GM19372 (cell line): ENCODE data around the gene ETHE1.
"Not testable (repeated sequence)": the region's sequence is repeated elsewhere in the genome, so short reads cannot be mapped to it uniquely, and the experiment has no call there.

Source experiments
- ATAC-seq: cut with Tn5 transposase; IDR thresholded peaks from one replicate; pipeline ENCODE4 v1.9.1; 2021; ENCODE audit warnings: mild to moderate bottlenecking, low read depth, moderate library complexity; ENCODE audit not compliant: unreplicated experiment

The ETHE1 gene

DNA sequence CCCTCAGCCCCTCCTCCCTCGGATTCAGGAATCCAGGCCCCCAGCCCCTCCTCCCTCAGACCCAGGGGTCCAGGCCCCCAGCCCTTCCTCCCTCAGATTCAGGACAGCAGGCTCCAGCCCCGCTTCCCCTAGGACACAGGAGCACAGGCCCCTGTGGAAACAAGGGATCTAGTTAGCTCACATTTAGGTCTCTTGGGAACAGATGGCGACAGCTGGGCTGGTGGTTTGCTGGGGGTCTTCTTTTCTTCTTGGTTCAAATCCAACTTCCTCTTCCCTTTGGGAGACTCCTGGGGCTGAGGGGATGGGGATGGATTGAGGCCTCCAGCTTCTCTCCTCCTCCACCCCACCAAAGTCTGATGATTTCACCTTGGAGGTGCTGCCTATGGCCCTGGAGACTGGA, 25.6 kb upstream of the ETHE1 start:
- no peak for ATAC-seq

- no peak for ATAC-seq
These were observed 25.1 kb upstream of the ETHE1 start for GRCh38 chr19:43552198-43552450.

- no peak for ATAC-seq
These were observed 24.6 kb upstream of the ETHE1 start for GRCh38 chr19:43551399-43552197.

DNA sequence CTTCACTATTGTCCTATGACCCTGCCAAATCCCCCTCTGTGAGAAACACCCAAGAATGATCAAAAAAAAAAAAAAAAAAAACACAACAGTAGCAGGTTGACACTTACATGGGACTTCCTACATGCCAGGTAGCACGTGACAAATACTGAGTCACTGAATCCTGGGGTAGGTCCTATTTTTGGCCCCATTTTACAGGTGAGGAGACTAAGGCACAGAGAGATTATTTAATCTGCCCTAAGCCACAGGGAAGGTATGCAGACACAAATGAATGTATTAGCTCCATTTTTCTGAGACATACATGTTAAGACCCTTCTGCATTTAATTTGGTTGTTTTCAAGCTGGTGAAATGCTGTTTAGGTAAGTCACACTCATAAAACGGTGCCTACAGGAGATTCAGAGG, 21.7 kb upstream of the ETHE1 start:
- ATAC-seq: no peak

GRCh38 chr19:43547926-43548325, 20.9 kb upstream of the ETHE1 start:
- ATAC-seq: not testable (repeated sequence)

DNA sequence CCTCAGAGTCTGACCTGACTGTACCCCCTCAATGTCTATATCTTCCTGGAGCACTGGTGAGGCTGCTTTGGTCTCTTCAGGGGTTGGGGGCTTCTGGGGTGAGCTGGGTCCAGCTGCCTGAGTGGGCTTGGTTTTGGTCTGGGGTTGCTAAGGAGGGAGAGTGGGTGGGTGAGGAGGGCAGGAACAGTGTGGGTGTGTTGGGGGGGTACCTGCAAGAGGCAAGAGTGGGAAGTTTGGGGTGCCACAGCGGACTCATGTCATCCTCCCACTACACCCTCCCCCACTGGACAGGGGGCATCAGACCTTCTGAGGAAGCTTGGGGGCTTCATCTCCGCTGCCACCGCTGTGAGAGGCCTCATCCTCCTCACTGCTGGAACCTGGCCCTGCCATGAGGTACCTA, 19.6 kb upstream of the ETHE1 start:
- ATAC-seq: no peak

DNA sequence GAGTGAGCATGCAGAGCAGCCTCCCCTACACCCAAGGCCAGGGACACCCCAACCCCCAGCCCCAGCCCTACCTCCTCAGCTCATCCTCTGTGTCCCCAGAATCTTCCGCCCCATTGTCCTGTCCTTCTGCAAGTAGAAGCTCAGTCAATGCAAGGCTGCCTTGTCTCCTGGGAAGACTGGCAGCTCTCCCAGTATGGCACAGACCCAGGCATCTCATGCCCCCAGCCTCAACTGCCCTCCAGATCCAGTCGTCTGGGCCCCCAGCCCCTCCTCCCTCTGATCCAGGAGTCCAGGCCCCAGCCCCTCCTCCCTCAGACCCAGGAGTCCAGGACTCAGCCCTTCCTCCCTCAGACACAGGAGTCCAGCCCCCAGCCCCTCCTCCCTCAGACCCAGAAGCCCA, 19.0 kb upstream of the ETHE1 start:
- no peak for ATAC-seq

- ATAC-seq: no peak
These were observed 18.3 kb upstream of the ETHE1 start for GRCh38 chr19:43545276-43545675.

- no peak for ATAC-seq
These were observed 17.1 kb upstream of the ETHE1 start for GRCh38 chr19:43544077-43544476.

DNA sequence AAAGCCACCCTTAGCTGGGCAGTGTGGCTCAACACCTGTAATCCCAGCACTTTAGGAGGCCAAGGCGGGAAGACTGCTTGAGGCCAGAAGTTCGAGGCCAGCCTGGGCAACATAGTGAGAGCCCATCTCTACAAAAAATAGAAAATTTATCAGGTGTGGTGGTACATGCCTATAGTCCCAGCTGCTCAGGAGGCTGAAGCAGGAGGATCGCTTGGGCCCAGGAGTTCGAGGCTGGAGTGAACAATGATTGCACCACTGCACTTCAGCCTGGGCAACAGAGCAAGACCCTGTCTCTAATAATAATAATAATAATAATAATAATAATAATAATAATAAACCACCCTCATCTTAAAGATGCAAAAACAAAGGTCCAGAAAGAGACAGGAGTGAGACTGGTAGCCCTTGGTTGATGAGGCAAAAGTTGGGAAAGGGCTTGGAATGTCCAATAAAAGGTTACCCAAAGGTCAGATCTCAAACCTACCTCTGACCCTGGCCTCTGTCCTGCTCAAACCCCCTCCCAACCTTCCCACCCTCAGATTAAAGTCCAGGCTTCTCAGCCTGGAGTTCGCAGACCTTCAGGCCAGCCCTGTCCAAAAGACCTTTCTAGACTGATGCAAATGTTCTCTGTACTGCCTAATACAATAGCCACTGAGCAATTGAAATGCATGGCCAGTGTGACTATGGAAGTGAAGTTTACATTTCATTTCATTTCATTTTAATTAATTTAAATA, 15.1 kb upstream of the ETHE1 start:
- ATAC-seq: no peak

- no peak for ATAC-seq
These were observed 13.4 kb upstream of the ETHE1 start for GRCh38 chr19:43540381-43540780.

DNA sequence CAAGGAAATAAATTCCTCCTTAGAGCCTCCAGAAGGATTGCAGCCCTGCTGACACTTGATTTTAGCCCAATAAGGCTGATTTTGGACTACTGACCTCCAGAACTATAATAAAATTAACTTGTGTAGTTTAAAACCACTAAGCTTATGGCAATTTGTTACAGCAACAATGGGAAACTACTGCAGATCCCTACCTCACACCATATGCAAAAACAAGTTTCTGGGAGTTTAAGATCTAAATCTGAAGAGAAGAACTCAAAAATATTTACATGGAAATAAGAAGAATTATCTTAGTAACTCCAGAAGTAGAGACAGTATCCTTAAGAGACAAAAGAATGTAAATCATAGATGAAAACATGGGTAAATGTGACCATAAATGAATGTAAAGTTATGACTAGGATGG, 11.9 kb upstream of the ETHE1 start:
- no peak for ATAC-seq

GRCh38 chr19:43534816-43535761, 8.1 kb upstream of the ETHE1 start:
- ATAC-seq: no peak

GRCh38 chr19:43534305-43534815, 7.4 kb upstream of the ETHE1 start:
- ATAC-seq: no peak

GRCh38 chr19:43533546-43534304, 6.7 kb upstream of the ETHE1 start:
- ATAC-seq: peak; percentile 56

DNA sequence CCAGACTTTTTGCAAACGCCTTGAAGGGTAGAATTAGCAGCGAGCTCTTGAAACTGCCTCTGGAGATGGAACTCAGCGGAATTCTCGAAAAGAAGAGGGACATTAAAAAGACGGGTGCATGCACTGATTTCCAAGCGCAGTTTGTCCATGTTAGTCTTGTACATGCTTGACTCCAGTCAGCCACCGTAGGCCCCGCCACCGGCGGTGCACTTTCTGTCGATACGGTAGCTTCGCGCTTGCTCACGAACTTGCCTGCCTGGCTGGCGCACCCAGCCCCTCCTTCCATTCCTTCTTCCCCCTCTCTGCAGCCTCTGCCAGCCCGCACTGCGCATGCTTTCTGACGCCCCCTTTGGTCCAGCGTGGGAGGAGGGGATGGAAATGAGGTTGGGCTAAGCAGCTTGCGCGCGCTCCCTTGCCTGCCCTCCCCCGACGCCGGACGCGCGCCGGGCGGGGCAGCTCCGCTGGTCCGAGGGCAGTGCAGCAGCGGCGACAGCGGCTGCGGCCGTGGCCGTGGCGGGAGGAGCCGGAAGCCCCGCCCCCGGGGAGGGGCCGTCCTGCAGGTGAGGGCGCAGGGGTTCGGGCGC, 6.1 kb upstream of the ETHE1 start, which contains the start of gene ZNF575:
Gene ZNF575, plus strand, starts transcription at position 227 of the 584 bp plus-strand sequence. CDS start 1,235 bp downstream, outside the sequence.
- peak; percentile 65 for ATAC-seq

DNA sequence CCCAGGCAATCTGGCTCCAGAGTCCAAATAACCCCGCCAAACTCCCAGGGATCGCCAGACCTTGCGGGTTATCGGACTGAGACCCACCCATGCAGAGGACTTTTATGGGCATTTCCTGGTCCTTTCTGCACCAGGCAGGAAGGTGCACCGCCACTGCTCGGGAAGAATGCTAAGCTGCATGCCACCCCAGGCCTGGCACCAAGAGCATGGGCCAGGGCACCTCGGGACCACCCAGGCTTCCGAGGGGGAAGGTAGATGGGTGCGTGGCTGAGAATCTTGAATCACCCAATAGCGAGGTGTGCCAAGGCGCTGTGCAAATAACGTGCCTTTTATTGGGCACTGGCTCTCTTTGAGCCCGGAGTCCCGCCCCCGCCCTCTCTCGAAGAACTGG, 5.6 kb upstream of the ETHE1 start:
- no peak for ATAC-seq

GRCh38 chr19:43527860-43528622, 1.0 kb upstream of the ETHE1 start:
- no peak for ATAC-seq
